Measurements from ENCODE around the gene PLAAT3. TPM values are rescaled to one million over a fixed set of nuclear protein-coding genes. Genes with fewer than 3 reads are reported as not detected.

The PLAAT3 gene
- polyA plus RNA-seq, 1 of the 3 experiments (the other 2 are of a cell fraction), result 44.0 TPM

DNA sequence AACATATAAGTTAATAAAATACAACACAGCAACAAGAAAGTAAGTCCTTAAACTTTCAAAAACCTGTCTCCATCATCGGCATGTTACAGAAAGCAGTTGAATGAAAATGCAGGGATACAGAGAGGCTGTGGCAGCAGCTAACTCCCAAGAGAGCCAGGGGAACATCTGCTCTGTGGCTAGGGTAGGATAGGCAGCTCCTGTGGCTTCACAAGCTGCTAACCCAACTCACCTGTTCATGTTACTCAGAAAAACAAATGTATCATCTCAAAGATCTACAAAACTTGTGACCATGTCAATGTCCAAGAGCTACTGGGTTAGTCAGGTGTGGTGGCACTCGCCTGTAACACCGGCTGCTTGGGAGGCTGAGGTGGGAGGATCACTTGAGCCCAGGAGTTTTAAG lies 15.2 kb upstream of the PLAAT3 start:
- WGBS (ENCODE audit: low lambda C conversion rate), result 95% methylated on average over 3 of the region's 3 CpGs
- Histone ChIP-seq H3K27me3 (ENCODE audit: insufficient read depth) (no peaks in the 10 kb centered on the region), H3K9ac (no peak overlapping the region), H3K4me3 (ENCODE audit: low read depth in 2 of 2, low read length in 1 of 2) (no peak overlapping the region), H3K27ac (ENCODE audit: low read depth in 2 of 2, low read length in 1 of 2) (no peak overlapping the region), H3F3A (replicated peaks; ENCODE audit: insufficient read depth) (peaks cover 7% of the 10 kb centered on the region), H3K79me2 (ENCODE audit: insufficient read depth) (no peaks in the 10 kb centered on the region), H2AFZ (ENCODE audit: low read depth) (no peak overlapping the region), H3K36me3 (replicated peaks in 1 of 2; ENCODE audit: control insufficient read depth in 1 of 2, insufficient read depth in 2 of 2, low read length in 1 of 2) (peaks cover 32 to 74% of the 10 kb centered on the region in 2 experiments), H3K9me2 (no peaks in the 10 kb centered on the region), H4K20me1 (ENCODE audit: insufficient read depth) (no peaks in the 10 kb centered on the region), H3K4me2 (no peak overlapping the region), H3K4me1 (ENCODE audit: control insufficient read depth in 1 of 2, insufficient read depth in 2 of 2, low read depth in 1 of 2, low read length in 1 of 2) (no peaks in the 10 kb centered on the region), H3K9me3 (no peaks in the 10 kb centered on the region)
- DNase-seq, result no peak
- CTCF ChIA-PET, result interaction anchor here (0.8 to 6.0 kb wide), 7 partner anchors 10 to 150 kb away, joined by 3 to 39 read pairs (median 3); no protein-coding TSS in a partner anchor
- POLR2A ChIA-PET, result no interaction called here
- TF ChIP-seq SMC3 (IDR thresholded peaks at IDR 0.05; ENCODE audit: low read depth, low read length) (no peak), RFX5 (IDR thresholded peaks at IDR 0.05; ENCODE audit: low read length) (no peak), JUND (IDR thresholded peaks at IDR 0.05) (no peak), RAD21 (IDR thresholded peaks at IDR 0.05; ENCODE audit: low read length) (no peak), GABPA (IDR thresholded peaks at IDR 0.05; ENCODE audit: low read depth) (no peak), TAF1 (IDR thresholded peaks at IDR 0.05; ENCODE audit: borderline replicate concordance, low read depth, low read length) (no peak), YY1 (IDR thresholded peaks at IDR 0.05; ENCODE audit: low read depth) (no peak), SIN3A (IDR thresholded peaks at IDR 0.05; ENCODE audit: borderline replicate concordance, low read depth, low read length) (no peak), ELF1 (IDR thresholded peaks at IDR 0.05) (no peak), EZH2phosphoT487 (IDR thresholded peaks at IDR 0.05; ENCODE audit: borderline replicate concordance, low read depth) (no peak), MEF2A (IDR thresholded peaks at IDR 0.05; ENCODE audit: borderline replicate concordance, low read depth) (no peak), TEAD4 (IDR thresholded peaks at IDR 0.05; ENCODE audit: borderline replicate concordance, insufficient read depth) (no peak), RCOR1 (IDR thresholded peaks at IDR 0.05; ENCODE audit: low read length) (no peak), FOSL2 (IDR thresholded peaks at IDR 0.05; ENCODE audit: borderline replicate concordance, low read depth) (no peak)
- TF ChIP-seq, protein P1, sequence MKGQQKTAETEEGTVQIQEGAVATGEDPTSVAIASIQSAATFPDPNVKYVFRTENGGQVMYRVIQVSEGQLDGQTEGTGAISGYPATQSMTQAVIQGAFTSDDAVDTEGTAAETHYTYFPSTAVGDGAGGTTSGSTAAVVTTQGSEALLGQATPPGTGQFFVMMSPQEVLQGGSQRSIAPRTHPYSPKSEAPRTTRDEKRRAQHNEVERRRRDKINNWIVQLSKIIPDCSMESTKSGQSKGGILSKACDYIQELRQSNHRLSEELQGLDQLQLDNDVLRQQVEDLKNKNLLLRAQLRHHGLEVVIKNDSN (IDR thresholded peaks at IDR 0.05; ENCODE audit: borderline replicate concordance, low read depth), result no peak
- TF ChIP-seq, protein P2, sequence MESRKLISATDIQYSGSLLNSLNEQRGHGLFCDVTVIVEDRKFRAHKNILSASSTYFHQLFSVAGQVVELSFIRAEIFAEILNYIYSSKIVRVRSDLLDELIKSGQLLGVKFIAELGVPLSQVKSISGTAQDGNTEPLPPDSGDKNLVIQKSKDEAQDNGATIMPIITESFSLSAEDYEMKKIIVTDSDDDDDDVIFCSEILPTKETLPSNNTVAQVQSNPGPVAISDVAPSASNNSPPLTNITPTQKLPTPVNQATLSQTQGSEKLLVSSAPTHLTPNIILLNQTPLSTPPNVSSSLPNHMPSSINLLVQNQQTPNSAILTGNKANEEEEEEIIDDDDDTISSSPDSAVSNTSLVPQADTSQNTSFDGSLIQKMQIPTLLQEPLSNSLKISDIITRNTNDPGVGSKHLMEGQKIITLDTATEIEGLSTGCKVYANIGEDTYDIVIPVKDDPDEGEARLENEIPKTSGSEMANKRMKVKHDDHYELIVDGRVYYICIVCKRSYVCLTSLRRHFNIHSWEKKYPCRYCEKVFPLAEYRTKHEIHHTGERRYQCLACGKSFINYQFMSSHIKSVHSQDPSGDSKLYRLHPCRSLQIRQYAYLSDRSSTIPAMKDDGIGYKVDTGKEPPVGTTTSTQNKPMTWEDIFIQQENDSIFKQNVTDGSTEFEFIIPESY (IDR thresholded peaks at IDR 0.05; ENCODE audit: borderline replicate concordance, low read depth), result no peak
- TF ChIP-seq, protein P3, sequence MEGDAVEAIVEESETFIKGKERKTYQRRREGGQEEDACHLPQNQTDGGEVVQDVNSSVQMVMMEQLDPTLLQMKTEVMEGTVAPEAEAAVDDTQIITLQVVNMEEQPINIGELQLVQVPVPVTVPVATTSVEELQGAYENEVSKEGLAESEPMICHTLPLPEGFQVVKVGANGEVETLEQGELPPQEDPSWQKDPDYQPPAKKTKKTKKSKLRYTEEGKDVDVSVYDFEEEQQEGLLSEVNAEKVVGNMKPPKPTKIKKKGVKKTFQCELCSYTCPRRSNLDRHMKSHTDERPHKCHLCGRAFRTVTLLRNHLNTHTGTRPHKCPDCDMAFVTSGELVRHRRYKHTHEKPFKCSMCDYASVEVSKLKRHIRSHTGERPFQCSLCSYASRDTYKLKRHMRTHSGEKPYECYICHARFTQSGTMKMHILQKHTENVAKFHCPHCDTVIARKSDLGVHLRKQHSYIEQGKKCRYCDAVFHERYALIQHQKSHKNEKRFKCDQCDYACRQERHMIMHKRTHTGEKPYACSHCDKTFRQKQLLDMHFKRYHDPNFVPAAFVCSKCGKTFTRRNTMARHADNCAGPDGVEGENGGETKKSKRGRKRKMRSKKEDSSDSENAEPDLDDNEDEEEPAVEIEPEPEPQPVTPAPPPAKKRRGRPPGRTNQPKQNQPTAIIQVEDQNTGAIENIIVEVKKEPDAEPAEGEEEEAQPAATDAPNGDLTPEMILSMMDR (IDR thresholded peaks at IDR 0.05), result no peak
